ENCODE data around the gene FRK.

GRCh38 chr6:116030770-116031169, 29.9 kb downstream of the FRK start:
- TF ChIP-seq ZNF266 (tag by site-specific recombination; IDR thresholded peaks at IDR 0.05; ENCODE audit: low read depth) (no peak), ZNF658 (tag by site-specific recombination; IDR thresholded peaks at IDR 0.05) (no peak), OVOL3 (tag by site-specific recombination; IDR thresholded peaks at IDR 0.05) (no peak), ZNF596 (tag by site-specific recombination; IDR thresholded peaks at IDR 0.05) (no peak), ZNF302 (tag by site-specific recombination; IDR thresholded peaks at IDR 0.05; ENCODE audit: low read depth) (no peak), CTCF (tag by site-specific recombination; IDR thresholded peaks at IDR 0.05) (no peak), HOXD13 (CRISPR knock-in tag; IDR thresholded peaks at IDR 0.05; ENCODE audit: borderline replicate concordance) (no peak), ATF2 (tag by site-specific recombination; IDR thresholded peaks at IDR 0.05; ENCODE audit: low read depth) (no peak), ZNF10 (tag by site-specific recombination; IDR thresholded peaks at IDR 0.05) (no peak), ZFP41 (tag by site-specific recombination; IDR thresholded peaks at IDR 0.05; ENCODE audit: borderline replicate concordance) (no peak)

Data from HEK293 (cell line).